ENCODE results near the gene MEIOSIN. TPM values are rescaled to one million over a fixed set of nuclear protein-coding genes. Genes with fewer than 3 reads are reported as not detected.
A peak's percentile ranks its signal among the peaks of the same experiment; 100 is the strongest.

The MEIOSIN gene
- total and polyA plus RNA-seq, 9 of the 15 experiments (the other 6 are each of a cell fraction or from before 2014, with no cell fraction given) = 0.06 to 2.0 (median 0.76) TPM

GRCh38 chr19:45770192-45771101 is 37.2 kb downstream of the MEIOSIN start (continued):
- TF ChIP-seq E2F8 (IDR thresholded peaks at IDR 0.05; ENCODE audit: low read depth, partially characterized antibody) (peak; percentile 74), HLTF (IDR thresholded peaks at IDR 0.05) (no peak), RAD21 (CRISPR knock-in tag; conservative IDR thresholded peaks at IDR 0.05 in 1 of 2, IDR thresholded peaks at IDR 0.05 in 1 of 2) (peak; percentile 59 to 61), MTA2 (IDR thresholded peaks at IDR 0.05; ENCODE audit: low read depth) (no peak), OTX1 (CRISPR knock-in tag; IDR thresholded peaks at IDR 0.05) (peak; percentile 59; the same call in 1 of the 2 replicates), CBX1 (IDR thresholded peaks at IDR 0.05; ENCODE audit: low read depth) (peak; percentile 86; the same call in 1 of the 2 replicates), NRF1 (conservative IDR thresholded peaks at IDR 0.05 in 1 of 2, IDR thresholded peaks at IDR 0.05 in 1 of 2) (peak; percentile 87 to 89), NFATC3 (IDR thresholded peaks at IDR 0.05) (no peak), STAT5B (CRISPR knock-in tag; IDR thresholded peaks at IDR 0.05) (no peak), GABPB1 (CRISPR knock-in tag; IDR thresholded peaks at IDR 0.05) (peak; percentile 80), ZBTB11 (CRISPR knock-in tag; IDR thresholded peaks at IDR 0.05) (no peak), SP1 (CRISPR knock-in tag; IDR thresholded peaks at IDR 0.05) (peak; percentile 94), CXXC5 (CRISPR knock-in tag; IDR thresholded peaks at IDR 0.05) (peak; percentile 89), FOXK1 (CRISPR knock-in tag; IDR thresholded peaks at IDR 0.05; ENCODE audit: borderline replicate concordance) (peak; percentile 66; the same call in 1 of the 2 replicates), SMAD3 (CRISPR knock-in tag; conservative IDR thresholded peaks at IDR 0.05) (0 out of 2 replicates have a peak, but pooled peaks have one; percentile 80), MTA3 (IDR thresholded peaks at IDR 0.05; ENCODE audit: borderline replicate concordance) (peak; percentile 94), ZFX (CRISPR knock-in tag; IDR thresholded peaks at IDR 0.05) (peak; percentile 73), MITF (IDR thresholded peaks at IDR 0.05) (peak; percentile 6; the same call in 1 of the 2 replicates), HDAC2 (IDR thresholded peaks at IDR 0.05) (peak; percentile 80; the same call in 1 of the 2 replicates)
